Measurements from ENCODE around the gene WDR5.

The WDR5 gene

DNA sequence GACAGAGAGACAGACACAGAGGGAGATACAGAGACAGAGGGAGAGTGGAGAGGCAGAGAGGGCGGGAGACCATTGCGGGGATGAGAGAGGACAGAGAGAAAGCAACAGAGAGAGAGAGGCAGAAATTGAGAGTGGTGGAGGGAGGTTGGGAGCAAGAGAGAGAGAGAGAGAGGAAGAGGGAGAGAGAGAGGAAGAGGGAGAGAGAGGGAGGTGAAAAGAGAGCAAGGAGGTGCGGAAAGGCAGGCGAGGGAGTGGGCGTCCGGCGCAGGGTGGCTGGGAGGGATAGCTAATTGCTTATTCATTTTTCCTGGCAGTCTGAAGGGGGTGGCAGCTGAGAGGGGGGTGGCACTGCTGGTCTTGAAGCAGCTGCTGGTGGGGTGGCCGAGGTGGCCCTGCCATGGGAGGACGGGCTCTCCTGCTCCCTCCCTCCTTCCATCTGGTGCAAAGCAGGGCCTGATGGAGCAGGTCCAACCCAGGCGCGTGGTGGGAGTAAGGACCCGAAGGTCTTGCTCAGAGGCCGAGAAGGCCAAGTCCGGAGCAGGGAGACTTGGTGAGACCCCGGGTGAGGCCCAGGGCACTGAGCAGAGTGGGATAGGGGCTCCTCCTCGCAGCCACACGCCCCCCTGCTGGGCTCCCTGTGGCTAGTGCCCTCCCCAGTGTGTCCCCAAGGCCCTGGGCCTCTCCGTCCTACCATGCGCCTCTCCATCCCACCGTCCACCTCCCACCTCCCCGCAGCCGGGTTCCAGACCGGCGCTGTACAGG lies 53.8 kb downstream of the WDR5 start:
- no peak for DNase-seq

DNA sequence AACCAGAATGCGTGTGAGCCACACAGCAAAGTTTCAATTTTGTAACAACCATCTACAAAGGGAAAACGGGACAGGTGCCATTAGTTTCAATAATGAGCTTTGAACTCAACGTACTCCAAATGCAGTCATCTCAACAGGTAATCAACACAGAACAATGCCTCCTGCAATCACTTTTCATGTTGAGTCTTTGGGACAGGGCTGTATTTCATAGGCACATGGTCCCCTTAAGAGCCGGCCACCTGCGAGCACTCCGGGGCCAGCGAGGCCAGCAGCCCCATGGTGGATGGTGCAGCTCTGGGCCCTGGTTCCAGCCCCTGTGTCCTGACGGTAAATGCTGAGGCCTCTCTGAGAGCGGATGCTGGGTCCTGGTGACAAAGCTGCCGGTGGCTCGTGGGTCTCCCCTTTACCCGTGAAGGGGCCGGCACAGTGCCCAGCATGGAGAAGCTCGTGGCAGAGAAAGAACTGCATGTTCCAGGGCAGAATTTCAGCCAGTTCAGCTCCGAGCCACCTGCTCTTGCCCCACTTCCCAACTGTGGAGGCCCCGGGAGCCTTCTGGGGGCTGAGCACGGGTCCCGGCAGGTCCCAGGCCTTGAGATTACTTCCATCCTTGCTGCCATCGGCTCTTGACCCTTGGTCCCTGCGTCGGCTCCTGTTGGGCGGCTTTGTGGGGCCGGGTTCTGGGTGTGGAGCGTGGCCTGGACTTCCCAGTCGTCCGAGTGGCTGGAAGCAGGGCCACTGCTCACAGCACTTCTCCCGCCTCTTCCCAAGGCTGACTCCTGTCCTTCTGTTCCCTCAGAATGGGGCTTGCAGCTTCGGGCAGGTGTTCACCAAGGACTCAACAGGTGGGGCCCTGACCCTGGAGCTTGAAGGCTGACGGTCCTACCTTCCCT lies 54.6 kb downstream of the WDR5 start:
- DNase-seq: no peak

DNA sequence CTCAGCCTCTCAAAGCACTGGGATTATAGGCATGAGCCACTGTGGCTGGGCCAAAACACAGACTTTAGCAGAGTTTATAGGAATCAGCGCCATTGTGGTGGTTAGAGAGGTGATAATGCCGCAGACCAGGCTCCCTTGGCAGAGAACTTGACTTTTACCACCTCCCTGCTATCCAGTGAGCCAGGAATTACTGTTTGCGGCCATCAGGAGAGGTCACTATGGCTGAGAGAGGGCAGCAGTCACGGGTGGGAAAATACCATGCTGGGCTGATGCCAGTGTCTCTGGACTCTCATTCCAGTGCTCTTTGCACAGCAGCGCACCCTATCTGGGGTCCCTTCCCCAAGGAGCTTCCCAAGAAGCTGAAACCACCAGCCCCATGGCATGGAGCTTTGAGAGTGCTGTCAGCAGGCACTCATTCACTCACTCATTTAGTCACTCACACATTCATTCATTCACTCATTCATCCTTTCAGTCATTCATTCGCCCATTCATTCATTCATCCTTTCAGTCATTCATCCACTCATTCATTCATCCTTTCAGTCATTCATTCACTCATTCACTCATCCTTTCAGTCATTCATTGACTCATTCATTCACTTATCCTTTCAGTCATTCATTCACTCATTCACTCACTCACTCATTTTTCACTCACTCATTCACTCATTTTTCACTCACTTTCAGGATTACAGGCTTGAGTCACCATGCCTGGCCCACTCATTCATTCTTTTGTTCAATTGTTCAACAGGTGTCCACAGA lies 55.8 kb downstream of the WDR5 start:
- no peak for DNase-seq

DNA sequence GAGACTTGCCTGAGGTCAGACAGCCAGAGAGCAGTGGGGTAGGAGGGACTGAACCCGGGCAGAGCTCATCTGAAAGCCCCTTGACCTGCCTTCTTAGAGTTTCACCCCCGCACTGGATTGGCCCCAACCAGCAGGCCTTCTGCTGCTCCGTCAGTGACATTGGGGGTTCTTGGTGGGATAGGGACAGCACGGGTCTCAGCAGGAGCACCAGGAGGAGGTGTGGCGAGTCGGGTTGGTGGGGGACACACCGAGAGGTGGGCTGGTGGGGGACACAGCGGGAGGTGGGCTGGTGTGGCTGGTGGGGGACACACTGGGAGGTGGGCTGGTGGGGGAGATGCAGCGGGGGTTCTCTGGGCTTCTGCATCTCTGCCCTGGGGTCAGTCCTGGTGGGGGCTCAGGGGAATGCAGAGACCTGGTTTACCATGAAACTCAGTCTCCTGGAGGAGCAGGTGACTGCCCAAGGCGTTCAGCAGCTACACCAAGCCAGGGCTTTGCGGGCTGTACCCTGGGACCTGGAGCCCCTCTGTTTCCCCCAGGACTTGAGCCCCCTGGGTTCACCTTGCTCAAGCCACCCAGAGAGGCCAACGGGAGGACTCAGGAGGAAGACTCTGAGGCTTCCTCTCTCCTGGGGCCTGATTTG lies 56.5 kb downstream of the WDR5 start:
- DNase-seq: no peak

DNA sequence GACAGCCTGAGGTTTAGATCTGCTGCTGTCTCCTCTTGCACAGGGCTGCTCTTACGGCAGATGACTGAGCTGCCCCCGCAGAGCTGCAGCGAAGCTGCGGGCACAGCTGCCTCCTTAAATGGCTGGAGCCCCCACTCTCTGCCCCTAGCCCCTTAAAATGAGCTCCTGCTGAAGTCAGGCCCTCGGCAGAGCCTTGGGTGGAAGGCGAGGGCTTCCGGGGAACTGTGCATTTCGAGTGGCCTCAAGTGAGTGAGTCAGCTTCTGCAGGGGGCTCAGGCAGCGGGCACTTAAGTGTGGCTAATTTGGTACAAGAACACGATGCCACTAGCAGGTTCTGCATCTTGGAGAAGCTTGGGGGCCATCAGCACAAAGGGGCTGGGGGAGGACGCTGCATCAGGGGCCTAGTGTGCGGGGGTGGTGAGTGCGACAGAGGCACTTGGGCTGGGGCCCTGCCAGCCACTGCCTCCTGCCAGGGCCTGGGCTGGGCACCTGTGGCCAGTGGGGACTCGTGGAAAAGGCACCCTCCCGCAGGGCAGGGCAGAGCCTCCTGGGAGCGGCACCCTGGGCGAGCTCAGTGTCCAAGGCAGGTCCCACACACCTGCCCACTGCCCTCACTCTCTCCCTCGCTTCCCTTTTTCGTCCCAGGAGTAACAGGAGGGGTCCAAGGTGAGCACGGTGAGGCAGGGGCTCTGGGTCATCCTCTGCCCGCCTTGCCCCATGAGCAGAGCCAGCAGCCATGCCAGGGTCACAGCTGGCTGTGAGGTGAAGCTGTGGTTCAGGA lies 57.3 kb downstream of the WDR5 start:
- DNase-seq: no peak

DNA sequence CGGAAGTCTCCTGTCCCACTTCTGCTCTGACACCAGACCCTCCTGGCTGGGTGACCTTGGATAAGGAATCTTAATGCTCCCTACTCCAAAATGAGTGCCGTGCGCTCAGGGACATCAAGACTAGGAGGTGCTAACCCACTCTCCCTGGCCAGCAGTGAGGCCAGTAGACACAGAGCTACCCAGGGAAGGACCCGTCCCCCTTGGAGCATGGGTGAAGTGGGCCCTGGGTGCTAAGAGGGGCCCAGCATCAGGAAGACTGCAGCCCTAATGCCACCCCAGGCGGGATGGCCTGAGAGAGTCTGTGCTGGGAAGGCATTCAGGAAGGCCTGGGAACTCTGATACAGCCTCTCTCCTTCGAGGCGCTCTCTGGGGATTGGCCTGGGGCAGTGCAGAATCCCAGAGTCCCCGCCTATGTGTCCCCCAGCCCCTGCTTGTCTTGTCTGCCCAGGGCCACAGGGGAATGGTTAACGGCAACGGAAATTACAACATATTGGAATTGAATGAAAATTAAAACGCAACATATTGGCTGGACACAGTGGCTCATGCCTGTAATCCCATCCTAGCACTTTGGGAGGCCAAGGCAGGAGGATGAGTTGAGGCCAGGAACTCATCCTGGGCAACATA lies 58.1 kb downstream of the WDR5 start:
- no peak for DNase-seq

DNA sequence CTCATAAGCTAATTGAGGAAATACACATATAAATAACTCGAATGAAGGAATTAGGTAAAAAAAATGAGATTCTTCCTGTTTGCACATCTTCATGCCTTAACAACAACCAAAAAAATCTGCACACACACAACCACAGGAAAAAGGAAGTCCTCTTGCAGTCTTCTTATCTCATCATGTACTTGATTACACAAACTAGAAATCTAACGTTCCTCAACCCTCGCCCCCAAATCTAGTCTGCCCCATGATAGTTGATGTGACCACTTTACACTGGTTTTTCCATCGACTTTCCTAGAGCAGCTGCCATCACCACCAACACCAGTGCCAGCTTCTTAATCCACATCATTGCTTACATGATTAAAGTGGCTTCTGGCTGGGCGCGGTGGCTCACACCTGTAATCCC lies 59.7 kb downstream of the WDR5 start:
- no peak for DNase-seq

DNA sequence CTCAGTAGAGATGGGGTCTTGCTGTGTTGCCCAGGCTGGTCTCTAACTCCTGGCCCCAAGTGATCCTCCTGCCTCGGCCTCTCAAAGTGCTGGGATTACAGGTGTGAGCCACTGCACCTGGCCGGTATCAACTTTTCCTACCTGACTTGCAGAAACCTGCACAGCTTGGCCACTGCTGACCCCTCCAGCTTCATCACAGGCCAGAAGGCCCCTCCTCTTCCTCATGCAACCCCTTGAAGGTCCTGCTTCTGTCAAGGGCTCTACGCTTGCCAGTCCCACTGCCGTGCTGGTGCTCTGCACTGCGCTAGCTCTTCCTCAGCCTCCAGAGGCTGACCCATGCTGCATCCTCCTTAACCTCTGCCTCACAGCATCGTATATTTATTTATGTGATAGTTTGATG lies 61.0 kb downstream of the WDR5 start:
- DNase-seq: no peak

DNA sequence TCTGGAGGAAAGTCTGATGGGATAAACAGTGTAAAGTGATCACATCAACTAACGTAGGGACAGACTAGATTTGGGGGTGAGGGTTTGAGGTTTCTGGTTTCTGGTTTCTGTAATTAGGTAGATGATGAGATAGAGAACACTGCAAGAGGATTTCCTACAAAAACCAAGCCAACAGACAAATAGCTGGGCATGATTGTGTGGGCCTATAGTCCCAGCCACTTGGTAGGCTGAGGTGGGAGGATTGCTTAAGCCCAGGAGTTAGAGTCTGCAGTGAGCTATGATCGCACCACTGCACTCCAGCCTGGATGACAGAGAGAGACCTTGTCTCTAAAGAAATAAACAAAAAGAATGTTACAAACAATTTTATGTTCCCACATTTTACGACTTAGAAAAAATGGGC lies 62.9 kb downstream of the WDR5 start:
- DNase-seq: no peak

DNA sequence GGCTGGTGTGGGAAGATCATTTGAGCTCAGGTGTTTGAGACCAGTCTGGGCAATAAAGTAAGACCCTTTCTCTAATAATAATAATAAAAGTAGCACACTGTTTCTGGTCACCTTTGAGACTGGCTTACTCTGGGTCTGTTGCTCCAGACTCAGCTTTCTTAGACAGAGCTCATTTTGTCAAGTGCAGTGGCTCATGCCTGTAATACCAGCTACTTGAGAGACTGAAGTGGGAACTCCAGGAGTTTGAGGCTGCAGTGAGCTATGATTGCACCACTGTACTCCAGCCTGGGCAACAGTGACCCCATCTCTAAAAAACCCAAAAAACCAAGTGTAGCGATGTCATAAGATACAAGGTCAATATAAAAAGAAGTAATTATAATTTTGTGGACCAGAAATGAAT lies 64.8 kb downstream of the WDR5 start:
- DNase-seq: no peak

DNA sequence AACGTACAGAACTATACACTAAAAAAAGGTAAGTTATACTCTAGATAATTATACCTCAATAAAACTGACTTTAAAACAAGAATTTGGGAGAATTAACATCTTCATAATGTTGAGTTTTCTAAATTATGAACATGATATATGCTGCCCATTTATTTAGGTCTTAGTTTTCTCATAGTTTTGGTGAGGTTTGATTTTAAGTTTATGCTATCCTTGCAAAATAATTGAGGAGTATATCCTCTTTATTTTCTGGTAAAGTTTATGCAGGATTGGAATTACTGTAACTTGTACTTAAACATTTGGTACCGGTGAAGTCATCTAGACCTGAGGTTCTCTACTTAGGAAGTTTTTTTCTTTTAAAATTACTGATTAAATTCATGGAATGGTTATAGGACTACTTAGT lies 67.3 kb downstream of the WDR5 start:
- no peak for DNase-seq

DNA sequence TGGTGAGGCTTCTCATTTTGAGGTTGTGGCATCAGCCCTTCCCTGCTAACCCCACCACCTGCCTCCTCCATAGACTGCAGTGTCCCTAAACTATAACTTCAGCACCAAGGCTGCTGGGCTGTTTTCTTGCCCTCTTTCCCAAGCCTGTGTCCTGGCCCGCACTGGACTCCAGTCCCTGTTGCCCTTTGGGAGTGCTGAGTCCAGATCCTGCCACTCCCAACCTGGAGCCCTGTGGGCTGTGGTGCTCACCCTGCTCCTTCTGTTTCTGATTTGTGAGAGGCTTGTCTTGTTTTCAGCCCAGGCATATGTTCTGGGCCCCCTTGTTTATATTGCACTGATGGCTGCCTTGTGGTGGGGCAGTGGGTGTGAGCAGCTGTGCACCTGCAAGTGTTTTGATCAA lies 68.2 kb downstream of the WDR5 start:
- DNase-seq: no peak

DNA sequence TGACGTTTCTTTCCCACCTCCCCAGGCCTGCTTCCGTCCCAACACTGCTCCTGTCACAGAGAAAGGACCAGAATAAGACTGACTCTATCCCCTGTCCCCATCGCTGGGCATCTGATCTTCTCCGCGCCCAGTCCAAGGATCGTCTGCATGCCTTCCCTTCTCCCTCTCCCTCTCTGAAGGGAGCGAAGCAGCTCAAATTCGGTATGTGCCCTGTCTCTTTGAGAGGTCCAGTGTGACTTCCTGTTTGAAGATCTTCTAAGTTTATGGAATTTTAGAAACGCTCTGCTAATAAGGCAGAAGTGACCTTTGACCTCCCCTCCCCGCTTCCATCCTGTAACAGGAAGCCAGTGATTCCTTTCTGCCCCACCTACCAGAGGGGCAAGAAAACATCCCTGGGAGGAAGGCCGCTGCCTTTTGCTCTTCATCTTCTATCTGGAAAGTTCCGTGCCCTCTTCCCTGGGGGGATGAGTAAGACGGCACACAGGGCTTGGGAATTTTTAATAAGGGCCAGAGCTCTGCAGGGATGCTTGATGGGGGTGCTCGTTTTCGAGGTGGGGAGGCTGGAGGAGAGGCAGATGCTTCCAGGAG lies 69.2 kb downstream of the WDR5 start:
- DNase-seq: no peak

DNA sequence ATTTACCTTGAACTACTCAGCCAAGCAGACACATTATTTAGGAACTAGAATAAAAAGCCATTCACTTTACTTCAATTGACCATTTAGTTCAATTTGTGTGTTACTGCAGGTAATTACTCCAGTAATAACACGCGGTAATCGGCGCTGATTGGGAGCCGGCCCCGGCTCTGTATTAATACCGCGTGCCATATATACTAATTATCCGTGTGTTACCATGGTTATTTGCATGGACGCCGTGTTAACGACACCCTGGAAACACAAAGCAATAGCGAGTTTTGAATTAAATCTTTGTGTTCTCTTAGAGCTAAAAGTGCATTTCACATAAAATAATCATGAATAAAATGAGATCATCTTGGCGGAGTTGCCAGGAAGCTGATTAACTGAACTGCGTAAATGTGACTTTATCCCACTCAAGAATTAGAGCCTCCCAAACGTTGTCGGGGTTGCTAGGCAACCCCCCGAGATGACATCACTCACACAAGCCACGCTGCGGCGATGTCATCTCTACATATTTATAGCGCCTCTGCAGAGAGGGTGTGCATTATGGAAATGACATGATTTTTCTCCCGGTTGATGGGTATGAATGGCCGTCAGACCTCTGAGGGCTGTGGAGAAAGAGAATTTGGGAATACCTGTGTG lies 69.9 kb downstream of the WDR5 start:
- DNase-seq: no peak

DNA sequence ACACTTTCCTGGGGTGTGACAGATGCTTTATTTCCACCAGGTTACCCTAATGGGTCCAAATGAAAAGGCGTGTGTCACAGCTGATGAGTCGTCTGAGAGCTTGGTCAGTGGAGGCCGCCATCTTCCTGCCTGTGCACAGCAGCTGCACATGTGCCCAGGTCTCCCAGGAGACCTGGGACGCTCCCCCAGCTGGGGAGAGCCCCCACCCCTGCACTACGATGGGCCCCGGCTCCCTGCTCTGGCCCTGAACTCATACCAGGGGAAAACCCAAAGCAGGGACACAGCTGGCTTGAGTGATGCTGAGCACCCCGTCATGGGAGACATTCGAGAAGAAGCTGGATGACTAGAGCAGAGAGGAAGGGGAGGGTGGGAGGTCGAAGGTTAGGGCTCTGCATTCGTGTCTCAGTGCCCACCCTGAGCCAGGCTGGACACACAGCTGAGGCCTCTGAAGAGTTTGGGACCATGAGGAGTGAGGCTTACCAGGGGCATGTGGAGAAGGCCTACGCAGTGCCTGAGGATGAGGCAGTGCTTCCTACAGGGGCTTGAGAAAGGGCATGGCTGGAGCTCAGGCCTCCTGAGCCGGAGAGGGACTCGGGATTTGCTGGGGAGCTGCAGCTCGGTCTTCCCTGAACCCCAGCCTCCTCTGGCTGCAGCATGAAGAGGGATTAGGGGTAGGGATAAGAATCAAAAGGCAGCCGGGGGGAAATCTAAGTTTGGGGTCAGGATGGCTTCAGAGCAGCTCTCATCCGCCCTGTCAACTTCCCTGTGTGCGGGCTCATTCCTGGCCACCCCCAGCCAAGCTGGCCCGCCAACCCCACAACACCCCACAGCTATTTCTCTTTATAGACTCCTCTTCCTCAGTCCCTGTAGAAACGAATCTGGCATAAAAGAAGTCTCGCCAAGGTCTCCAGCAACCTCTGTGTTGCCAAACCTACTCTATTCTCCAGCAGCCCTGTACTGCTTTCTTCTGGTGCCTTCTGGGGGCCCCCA lies 70.7 kb downstream of the WDR5 start:
- DNase-seq: no peak

DNA sequence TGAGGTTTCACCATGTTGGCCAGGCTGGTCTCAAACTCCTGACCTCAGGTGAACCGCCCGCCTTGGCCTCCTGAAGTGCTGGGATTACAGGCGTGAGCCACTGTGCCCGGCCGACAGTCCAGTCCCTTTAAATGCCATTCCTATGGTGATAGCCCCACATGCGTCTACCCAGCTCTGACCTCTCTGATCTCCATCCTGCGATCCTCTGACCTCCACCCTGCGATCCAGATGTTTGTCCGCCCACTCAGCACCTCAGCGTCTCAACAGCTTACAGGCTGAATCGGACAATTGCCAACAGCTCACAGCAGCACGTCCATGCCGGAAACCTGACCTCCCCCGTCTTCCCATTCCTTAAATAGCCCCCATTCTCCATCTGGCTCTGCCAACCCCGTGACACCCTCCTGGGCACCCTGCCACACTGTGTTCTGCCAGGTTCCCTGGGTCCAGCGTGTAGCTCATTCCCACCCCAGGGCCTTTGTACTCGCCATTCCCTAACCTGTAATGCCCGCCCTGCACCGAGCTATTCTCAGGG lies 72.5 kb downstream of the WDR5 start:
- no peak for DNase-seq

DNA sequence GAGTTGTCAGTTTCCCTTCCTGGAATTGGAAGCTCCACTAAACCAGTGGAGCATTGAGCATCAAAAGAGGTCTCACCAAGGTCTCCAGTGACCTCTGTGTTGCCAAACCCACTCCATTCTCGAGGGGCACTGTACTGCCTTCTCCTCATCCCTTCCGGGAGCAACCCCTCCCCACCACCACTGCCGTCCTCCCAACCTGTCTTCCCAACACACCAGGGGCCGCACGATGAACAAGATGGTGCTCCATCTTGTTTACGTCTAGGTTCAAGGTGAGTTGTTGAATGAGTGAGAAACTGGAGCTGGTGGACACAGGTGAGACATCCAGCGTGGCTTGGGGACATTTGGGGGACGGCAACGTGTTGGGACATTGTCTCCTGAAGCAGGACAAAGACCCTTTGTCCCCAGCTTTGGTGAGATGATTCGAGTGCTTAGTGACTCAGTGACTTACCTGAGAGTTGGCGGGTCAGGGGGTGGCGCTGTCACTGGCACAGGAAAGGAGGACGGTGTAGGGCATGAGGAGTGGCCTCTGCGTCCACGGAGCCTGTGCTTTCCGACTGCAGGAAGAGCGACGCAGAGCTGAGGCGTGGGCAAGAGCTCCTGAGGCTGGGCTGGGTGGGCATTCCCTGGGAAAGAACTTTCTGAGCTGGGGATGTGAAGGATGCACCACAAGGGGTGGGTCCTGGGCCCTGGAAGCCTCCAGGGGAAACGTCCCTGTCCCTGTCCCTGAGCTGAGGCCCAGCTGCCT lies 73.3 kb downstream of the WDR5 start:
- DNase-seq: no peak

Data from activated T-cell treated with anti-CD3 and anti-CD28 coated beads, Interleukin-2, amount 50 U/mL, for 1 hour (primary cell).